KBM-7 (cell line): Measurements from ENCODE around the gene ERP44.
"Not testable (repeated sequence)": the region's sequence is repeated elsewhere in the genome, so short reads cannot be mapped to it uniquely, and the experiment has no call there.

Source experiments
- DNase-seq: peaks from one replicate; pipeline ENCODE4 v3.0.0-alpha.2; 2015
- in situ Hi-C: fragments of 300-500 bp; cut with MboI; formaldehyde crosslinking; loops from 2 replicates; pipeline ENCODE4 v1.14.3; 2020; ENCODE audit warnings: low sequenced_read_pairs, low pct_unique_long_range_greater_than_20kb, mixed read lengths

Gene ERP44

DNA sequence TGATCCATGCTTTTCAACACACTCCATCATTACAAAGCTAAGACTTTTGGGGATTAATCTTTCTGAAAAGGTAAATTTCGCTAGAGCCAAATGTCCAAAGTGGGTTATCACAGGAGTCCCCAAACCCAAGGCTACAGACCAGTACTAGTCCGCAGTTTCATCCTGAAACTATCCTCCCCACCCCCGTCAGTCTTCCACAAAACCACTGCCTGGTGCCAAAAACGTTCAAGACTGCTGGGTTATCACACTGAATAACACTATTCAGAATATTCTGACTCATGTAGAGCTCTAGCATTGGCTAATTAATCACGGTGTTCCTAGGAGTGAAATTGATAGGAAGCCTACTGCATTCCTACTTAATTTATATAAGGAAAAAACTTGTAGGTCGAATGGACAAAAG is 24.7 kb downstream of the ERP44 start:
- no peak for DNase-seq
- in situ Hi-C loops: no loop called here

DNA sequence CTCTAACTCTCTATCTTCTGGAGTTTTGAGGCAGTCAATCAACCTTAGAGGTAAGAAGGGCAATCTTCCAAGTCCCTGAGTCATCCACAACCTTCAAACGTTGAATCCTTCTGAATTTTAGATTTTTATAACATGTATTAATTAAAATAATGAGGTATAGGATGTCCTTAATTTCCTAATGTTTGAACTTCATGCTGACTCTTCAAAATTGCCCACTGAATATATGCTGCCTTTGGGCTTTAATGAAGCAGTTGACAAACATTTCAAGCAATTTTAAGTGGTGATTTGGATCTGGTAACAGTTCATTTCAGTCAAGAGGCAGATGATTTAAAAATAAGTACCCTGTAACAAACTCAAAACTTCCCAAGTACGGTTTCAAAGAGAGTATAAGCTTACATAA is 26.0 kb downstream of the ERP44 start:
- no peak for DNase-seq

DNA sequence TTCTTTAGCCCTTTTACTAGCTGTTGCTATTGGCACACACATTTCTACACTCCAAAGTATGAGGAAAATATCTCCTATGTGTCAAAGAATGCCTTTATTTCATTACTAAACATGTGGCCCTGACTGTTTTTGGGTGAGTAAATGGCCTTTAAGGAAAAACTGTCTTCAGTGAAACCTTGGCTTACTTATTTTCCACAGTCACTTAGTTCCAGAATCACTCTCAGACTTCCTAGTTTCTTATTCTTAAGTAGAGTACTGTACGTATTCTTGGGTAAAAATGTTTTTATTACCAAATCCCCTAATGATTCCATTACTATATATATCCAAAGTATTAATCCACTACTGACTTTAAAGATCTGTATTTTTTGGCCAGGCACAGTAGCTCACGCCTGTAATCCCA is 27.5 kb downstream of the ERP44 start:
- DNase-seq: no peak
- in situ Hi-C loops: no loop called here

More for the DNA sequence above, 26.0 kb downstream of the ERP44 start:
- in situ Hi-C loops: no loop called here

DNA sequence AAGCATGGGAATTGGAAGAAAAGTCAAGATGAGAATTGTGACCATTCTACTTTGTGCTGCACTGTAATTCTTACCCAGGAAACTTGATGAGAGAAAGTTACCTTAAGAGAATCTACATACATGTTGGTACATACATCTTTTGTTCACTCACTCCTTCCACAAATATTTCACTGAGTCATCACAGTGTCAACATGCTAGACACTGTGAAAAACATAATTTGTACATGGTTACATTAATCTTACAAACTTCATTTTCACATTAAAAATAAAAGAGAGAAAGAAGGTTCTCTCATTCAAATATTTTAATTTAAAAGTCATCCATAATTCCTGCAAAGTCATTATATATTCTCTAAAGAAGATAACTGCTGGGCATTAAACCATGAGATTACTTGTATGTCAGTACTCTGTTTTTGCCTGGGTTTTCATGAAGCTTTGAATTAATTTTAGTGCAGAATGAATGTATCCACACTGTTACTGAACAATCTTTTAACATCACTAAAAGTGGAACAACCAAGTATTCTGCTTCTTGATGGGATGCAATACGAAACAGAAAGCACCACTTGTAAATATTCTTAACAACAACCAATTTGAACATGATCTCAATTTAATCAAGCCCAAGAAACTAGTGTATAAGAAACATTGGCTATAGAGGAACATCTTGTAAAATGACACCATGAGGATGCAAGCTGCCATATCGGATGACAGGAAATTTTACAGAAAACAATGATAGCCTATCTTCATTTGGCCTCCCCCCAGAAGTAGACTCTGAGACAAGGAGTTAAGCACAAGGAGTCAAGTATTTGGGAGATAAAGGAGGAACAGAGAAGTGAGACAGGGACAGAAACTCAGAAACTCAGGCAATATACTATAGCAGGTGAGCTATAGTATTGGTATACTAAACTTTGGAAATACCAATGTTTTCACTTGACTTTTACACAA is 28.4 kb downstream of the ERP44 start:
- in situ Hi-C loops: no loop called here
- DNase-seq: no peak

DNA sequence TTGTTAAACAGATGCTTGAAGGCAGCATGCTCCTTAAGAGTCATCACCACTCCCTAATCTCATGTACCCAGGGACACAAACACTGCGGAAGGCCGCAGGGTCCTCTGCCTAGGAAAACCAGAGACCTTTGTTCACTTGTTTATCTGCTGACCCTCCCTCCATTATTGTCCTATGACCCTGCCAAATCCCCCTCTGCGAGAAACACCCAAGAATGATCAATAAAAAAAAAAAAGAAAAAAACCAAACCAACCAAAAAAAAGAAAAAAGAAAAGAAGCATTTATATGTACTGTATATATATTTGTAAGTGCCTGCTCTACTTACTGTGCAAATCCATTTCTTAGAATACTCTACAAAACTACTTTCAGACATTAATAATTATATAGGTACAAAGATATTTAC is 29.7 kb downstream of the ERP44 start:
- in situ Hi-C loops, DNase-seq: not testable (repeated sequence)

DNA sequence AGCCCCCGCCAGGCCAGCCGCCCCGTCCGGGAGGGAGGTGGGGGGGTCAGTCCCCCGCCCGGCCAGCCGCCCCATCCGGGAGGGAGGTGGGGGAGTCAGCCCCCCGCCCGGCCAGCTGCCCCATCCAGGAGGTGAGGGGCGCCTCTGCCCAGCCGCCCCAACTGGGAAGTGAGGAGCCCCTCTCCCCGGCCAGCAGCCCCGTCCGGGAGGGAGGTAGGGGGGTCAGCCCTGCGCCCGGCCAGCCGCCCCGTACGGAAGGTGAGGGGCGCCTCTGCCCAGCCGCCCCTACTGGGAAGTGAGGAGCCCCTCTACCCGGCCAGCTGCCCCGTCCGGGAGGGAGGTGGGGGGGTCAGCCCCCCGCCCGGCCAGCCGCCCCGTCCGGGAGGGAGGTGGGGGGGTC is 30.8 kb downstream of the ERP44 start:
- DNase-seq, in situ Hi-C loops: not testable (repeated sequence)

DNA sequence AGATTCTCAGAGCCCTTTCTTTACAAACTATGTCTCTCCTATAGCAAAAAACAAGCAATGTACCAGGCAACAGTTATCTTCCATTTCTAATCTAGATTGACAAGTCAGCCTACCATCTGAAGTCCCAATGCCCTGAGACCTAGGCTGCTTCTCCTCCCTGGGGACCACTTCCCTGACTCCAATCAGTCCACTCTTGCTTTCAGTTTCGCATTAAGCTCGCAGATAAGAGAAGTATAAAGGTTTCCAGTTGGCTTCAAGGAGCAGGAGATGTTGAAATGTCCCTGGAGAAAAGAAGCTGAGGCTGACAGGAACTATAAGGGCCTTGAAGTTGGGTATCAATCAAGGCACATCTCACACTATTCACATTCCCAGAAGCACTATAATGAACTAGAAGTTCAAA is 32.3 kb downstream of the ERP44 start:
- in situ Hi-C loops: no loop called here
- peak; percentile 20 for DNase-seq

DNA sequence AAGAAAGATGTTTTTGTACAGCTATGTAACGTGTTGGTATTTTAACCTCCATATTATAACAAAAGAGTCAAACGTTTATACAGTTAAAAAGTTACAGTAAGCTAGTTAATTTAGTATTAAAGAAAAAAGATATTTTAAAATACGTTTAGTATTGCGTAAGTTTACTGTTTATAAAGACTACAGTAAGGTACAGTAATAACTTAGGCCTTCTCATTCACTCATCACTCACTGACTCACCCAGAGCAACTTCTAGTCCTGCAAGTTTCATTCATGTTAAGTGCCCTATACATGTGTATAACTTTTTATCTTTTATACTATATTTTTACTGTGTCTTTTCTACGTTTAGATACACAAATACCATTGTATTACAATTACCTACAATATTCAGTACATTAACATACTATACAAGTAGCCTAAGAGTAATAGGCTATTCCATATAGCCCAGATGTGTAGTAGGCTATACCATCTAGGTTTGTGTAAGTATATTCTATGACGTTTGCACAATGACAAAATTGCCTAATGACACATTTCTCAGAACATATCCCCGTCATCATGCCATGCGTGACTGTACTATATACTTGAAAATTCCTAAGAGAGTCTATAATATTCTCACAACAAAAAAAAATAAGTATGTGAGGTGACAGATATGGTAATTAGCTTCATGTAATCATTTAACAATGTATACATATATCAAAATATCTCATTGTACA is 33.8 kb downstream of the ERP44 start:
- in situ Hi-C loops: no loop called here
- no peak for DNase-seq

DNA sequence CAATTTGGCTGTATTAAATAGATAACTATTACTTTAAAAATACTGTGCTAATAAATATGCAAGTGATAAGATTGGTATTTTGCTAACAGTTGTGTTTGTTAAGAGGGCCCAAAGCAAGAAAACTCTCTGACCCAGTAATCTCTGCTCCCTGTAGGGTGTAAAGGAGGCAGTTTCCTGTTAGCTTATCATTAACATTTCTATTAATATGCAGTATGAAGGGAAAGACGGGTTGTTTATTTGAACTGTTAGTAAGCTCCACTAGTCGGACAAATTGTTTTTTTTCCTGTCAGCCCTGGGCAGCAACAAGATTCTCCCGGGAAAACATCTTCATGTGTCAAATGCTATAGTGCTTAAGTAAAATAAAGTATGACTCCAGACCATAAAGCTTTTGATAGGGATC is 35.6 kb downstream of the ERP44 start:
- no peak for DNase-seq
- in situ Hi-C loops: no loop called here

DNA sequence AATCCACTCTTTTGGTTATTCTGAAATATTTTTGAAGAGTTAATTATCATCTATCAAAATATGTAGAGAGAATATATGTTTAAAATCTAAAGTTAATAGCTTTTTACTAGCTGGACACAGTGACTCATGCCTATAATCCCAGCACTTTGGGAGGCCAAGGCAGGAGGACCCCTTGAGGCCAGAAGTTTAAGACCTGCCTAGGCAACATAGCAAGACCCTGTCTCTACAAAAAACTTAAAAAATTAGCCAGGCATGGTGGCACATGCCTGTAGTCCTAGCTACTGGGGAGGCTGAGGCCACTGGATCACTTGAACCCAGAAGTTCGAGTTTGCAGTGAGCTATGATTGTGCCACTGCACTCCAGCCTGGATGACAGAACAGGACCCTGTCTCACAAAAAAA is 36.1 kb downstream of the ERP44 start:
- DNase-seq, in situ Hi-C loops: not testable (repeated sequence)

DNA sequence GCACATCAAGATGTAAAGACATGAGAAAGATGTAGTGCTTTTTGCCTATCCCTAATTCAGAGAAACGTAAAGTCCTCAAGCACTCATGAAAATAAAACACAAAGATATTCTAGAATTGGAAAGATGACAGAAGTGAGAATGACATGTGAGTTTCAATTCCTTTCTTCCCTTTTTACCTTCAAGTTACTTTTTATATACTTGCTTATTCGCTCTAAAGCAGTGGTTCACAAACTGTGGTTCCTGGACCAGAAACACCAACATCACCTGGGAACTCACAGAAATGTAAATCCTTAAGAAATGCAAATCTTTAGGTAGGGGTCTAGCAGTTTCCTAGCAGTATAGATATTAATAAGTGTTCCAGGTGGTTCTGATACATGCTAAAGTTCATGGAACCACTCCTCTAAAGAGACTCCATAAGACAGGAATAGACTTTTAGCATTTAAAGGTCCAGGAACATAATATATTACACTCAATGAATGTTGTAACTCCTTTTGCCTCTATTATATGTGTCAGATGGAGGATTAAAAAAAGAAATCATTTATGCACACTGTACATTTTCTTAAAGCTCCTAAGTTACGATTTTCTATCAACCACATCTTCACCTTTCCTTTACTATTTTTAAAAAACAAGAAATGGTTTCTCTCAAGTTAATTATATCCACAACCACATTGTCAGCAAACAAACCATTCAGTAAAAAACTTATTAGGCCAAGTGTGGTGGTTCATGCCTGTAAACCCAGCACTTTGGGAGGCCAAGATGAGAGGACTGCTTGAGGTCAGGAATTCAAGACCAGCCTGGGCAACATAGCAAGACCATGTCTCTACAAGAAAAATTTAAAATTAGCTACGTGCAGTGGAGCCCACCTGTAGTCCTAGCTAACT is 39.9 kb downstream of the ERP44 start:
- no peak for DNase-seq

DNA sequence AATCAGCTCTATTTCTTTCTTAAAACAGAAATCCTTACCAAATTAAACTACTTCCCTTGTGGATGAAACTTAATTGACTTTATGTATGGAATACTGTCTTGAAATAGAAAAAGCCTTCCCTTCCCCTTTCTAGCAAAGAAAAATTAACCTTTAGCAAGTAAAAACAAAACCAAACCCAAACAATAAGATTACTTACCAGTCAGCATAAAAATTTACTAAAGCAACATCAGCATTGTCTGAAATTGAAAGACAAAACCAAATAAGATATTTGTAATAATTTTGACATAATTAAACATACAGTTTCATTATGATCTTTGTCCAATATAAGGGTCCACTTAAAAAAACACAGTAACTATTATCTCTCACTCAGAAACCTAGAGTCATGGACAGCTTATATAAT is 41.2 kb downstream of the ERP44 start:
- in situ Hi-C loops: no loop called here
- DNase-seq: no peak

More for the DNA sequence above, 39.9 kb downstream of the ERP44 start:
- in situ Hi-C loops: no loop called here

DNA sequence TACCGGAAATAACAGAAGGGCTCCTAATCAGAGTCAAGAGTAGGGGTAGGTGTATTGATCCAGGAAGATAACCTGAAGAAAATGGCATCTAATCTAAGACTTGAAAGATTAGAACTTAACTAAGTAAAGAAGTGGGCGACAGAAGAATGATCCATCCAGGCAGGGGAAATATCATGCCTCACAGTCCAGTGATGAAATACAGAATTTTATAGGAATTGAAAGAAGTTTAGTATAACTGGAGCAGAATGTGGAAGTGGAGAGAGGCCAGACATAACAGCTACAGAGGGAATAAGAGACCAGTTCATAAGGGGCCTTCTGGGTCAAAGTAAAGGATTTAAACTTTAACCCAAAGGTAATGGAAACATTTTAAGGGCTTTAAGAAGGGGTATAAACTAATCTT is 42.2 kb downstream of the ERP44 start:
- in situ Hi-C loops: no loop called here
- no peak for DNase-seq

DNA sequence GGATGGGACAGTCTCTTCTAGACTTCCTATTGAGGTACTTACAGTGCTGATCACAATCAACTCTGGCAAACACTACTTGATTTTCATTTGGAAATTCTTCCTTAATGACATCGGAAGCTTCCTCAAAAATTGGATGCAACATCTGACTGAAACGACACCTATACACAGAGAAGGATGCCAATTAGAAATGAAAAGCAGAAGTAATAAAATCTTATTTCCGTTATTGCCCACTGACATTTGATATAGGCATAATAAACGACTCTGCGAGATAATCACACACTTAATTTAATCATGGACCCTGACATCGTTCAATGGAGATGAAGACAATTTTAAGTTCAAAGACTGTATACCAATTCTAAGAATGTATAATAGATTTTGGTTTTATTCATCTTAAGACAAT is 46.4 kb downstream of the ERP44 start:
- in situ Hi-C loops: no loop called here
- DNase-seq: peak; percentile 76

DNA sequence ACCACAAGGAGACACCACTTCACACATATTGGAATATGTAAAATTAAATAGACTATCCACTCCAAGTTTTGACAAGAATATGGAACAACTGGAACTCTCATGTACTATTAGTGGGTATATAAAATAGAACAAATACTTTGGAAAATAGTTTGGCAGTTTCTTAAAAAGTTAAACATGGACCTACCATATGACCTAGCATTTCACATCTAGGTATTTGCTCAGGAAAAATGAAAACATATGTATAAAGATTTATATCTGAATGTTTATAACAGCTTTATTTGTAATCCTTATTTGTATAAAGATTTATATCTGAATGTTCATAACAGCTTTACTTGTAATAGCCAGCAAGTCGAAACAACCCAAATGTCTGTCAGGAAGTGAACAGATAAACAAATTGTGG is 49.2 kb downstream of the ERP44 start:
- in situ Hi-C loops: loop anchor here (25.0 kb wide), 1 partner anchor 163 kb away; no protein-coding TSS in a partner anchor

DNA sequence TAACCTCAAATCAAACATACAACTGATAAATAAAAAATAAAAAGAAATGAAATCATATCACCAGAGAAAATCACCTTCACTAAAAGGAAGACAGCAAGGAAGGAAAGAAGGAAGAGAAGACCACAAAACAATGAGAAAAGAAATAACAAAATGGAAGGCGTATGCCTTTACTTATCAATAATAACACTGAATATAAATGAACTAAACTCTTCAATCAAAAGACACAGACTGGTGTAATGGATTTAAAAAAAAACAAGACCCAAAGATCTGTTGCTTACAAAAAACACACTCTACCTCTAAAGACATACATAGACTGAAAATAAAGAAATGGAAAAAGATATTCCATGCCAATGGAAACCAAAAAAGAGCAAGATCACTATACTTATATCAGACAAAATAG is 60.3 kb downstream of the ERP44 start:
- in situ Hi-C loops: loop anchor here (25.0 kb wide), 1 partner anchor 174 kb away; no protein-coding TSS in a partner anchor

More for the DNA sequence above, 49.2 kb downstream of the ERP44 start:
- DNase-seq: no peak

DNA sequence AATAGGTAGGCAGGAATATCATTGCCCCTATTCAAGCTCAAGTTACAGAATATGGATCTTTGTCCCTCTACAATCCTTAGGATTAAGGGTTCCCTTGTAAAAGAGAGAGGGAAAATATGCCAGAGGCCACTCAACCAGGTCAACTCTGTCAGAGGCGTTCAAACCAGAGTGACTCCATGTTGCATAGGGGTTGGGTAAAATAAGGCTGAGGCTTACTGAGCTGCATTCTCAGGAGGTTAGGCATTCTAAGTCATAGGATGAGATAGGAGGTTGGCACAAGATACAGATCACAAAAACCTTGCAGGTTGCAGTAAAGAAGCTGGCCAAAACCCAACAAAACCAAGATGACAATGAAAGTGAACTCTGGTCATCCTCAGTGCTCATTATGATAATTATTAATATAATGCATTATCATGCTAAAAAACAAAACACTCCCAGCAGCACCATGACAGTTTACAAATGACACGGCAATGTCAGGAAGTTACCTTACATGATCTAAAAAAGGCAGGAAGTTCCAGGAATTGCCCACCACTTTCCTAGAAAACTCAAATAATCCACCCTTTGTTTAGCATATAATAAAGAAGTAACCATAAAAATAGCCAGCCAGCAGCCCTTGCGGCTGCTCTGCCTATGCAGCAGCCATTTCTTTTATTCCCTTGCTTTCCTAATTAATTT is 64.8 kb downstream of the ERP44 start:
- peak; percentile 52 for DNase-seq
- in situ Hi-C loops: loop anchor here (25.0 kb wide), 1 partner anchor 178 kb away; no protein-coding TSS in a partner anchor

More for the DNA sequence above, 60.3 kb downstream of the ERP44 start:
- DNase-seq: no peak

DNA sequence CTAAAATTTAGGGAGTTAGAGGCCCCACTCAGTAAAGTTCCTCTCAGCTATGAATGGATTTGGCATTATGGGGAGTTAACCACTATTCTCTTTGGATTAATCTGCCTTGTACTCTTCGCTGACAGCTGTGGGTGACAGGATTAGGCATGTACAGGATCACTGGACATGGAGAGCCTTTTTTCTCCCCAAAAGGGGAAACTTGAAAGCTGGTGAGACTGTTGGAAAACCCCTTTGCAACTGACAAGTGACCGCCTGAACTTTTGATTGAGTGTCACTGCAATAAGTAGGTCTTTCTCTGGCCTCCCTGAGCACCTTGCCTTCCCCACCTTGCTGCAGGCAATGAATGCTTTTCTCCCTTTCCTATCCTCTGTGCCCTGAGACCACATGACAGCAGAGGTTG is 68.3 kb downstream of the ERP44 start:
- DNase-seq: no peak
- in situ Hi-C loops: loop anchor here (25.0 kb wide), 1 partner anchor 182 kb away; no protein-coding TSS in a partner anchor
